Stimulated activated naive CD4-positive, alpha-beta T cell (primary cell): Measurements from ENCODE around the gene SH2D4B.
A peak's percentile ranks its signal among the peaks of the same experiment; 100 is the strongest.
"Not testable (repeated sequence)": the region's sequence is repeated elsewhere in the genome, so short reads cannot be mapped to it uniquely, and the experiment has no call there.

ENCODE experiments used
- DNase-seq, 6 experiments: peaks; one replicate each; lab custom pipeline; 2025; lab: John Stamatoyannopoulos, UW

Gene SH2D4B

GRCh38 chr10:80526218-80526617 is 11.5 kb upstream of the SH2D4B start:
- peak in 3 of 6 experiments; percentile 22 to 59 (median 41) for DNase-seq

GRCh38 chr10:80526742-80527141 is 11.0 kb upstream of the SH2D4B start:
- peak in 1 of 6 experiments; percentile 48 for DNase-seq

- DNase-seq, result no peak
Measured at GRCh38 chr10:80528185-80528700, 9.5 kb upstream of the SH2D4B start.

DNA sequence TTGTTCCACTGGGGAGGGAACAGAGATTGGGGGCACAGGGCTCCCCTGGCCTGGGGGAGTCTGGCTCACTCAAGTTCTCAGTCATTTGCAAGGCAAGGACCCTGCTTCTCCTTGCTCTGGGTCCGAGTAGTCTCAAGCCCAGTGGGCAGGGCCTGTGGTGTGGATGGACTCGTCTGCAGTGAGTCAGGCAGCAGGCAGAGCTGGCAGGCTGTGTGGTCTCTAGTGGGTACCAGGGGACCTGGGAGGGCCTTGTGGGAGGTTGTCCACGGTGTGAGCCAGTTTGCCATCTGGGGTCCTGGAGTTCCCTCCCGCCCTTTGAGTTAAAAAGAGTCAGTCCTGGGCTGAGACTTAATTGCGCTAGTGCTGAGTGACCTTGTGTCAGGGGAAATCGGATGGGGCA is 8.8 kb upstream of the SH2D4B start:
- no peak for DNase-seq

DNA sequence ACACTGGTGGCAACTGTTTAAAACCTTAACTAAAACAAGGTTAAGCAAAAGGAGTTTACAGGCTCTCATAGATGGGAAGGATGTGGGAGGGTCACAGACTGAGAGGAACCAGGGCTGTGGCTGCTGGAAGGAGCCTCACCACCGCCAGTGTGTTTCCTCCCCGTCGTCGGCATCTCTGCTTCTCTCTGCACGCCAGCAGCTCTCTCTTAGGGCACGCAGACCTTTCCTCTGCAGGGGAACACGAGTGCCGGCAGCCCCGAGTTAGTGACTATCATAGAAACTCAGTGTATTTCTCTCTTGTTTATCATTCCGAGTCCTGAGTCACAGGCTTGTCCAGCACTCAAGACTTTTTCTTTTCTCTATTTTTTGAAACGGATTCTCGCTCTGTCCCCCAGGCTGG is 8.1 kb upstream of the SH2D4B start:
- peak in 4 of 6 experiments; percentile 22 to 69 (median 66) for DNase-seq

DNA sequence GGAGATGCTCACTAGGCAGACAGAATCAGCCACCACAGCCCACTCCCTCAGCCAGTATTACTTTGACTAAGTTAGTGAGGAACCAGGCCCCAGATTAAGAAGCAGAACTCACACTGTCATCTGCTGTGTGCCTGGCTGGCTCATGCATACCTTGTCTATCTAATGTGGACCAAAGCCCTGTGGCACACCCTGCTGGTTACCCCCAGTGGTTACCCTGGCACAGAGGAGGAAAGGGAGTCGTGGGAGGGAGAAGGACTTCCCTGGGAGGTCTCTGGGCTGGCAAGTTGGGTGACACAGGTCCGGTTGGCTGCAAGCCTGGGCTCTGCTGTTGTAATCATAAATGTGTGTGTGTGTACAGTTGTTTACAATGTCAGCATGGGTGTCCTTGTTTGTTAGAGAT is 7.5 kb upstream of the SH2D4B start:
- DNase-seq, result peak in 5 of 6 experiments; percentile 14 to 40 (median 27)

- no peak for DNase-seq
Measured at GRCh38 chr10:80530816-80531215, 6.9 kb upstream of the SH2D4B start.

GRCh38 chr10:80532571-80532970 is 5.1 kb upstream of the SH2D4B start:
- DNase-seq, result no peak

DNA sequence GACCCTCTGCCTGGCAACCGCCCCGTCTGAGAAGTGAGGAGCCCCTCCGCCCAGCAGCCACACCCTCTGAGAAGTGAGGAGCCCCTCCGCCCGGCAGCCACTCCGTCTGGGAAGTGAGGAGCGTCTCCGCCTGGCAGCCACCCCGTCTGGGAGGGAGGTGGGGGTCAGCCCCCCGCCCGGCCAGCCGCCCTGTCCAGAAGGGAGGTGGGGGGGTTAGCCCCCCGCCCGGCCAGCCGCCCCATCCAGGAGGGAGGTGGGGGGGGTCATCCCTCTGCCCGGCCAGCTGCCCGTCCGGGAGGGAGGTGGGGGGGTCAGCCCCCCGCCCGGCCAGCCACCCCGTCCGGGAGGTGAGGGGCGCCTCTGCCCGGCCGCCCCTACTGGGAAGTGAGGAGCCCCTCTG is 3.6 kb upstream of the SH2D4B start:
- not testable (repeated sequence) for DNase-seq

- not testable (repeated sequence) for DNase-seq
Measured at GRCh38 chr10:80534646-80535045, 3.1 kb upstream of the SH2D4B start.

DNA sequence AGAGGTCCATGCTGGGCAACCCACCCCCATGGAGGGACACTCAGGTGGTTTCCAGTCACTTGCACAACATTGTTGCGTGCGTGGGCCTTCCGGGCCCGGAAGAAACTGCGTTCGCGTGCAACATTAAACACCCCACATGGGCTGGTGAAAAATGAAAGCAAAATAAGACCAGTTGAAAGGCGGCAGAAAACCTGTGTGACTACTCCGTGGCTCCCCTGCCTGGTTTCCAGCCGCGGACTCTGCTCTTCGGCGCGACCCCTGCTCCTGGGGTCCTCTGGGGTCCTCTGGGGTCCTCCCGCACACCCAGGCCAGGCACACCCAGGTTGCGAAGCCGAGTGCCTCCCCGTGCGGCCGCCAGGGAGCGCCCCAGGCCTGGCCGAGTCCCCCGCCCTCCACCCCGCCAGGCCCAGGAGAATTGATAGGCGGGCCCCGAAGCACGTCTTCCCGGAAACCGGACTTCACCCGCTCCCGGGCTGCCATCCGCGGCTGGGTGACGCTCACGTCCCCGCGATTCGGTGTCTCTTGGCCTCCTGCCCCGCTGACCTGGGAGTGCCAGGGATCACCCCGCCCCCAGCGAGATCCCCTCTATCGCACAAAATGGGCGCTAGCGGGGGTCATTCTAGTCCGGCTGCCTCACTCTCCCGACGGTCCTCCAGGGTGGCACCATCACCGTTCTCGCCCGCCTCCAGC is 1.9 kb upstream of the SH2D4B start:
- peak; percentile 51 to 89 (median 76) for DNase-seq

DNA sequence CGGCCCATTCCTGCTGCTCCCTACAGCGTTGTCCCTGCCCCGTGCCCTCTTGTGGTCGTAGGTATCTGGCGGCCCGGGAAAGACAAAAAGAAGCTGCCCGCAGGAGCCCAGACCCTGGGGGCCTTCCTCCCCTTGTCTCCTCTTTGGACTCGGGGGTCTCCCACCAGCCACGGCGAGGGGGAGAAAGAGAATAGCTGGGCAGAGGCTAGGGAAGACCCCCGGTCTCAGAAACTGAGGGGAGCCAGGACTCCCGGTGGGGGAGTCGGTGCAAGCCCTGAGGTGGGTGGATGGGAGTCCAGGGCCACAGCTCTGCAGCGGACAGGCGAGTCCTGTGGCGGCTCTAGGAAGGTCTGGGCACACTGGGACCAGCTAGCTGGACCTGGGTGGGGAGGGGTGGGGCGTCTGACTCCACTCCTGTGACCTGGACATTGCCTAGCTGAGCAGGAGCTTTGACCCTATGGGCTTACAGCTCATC is 1.3 kb upstream of the SH2D4B start:
- DNase-seq, result no peak

DNA sequence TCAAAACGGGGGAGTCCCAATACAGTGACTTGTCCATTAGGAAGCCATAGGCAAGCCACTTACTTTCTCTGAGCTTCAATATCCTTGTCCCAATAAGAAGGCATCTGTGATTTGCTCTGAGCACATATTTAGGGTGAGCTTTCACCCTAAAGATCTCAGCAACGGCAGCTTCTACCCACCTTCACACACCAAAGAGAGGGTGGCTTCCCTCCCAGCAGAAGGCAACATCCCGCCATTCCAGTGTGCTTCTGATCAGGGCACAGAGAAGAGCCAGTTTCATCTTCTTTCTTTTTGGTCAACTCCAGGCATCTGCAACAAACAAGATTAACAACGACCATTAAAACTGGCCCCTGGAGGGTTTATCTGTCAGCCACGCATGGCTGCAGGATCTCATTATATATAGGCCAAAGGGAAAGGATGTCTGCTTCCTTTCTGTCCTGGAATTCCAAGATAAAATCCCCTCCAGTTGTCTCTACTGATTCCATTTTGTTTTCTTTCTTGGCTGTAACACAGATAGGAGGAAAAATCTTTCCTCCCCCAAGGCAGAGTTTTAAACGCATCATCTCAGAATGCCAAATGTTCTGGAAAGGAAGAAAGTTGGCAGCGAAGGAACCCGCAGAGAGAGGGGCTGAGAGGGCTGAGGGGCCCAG is 491 bp upstream of the SH2D4B start:
- DNase-seq, result no peak

DNA sequence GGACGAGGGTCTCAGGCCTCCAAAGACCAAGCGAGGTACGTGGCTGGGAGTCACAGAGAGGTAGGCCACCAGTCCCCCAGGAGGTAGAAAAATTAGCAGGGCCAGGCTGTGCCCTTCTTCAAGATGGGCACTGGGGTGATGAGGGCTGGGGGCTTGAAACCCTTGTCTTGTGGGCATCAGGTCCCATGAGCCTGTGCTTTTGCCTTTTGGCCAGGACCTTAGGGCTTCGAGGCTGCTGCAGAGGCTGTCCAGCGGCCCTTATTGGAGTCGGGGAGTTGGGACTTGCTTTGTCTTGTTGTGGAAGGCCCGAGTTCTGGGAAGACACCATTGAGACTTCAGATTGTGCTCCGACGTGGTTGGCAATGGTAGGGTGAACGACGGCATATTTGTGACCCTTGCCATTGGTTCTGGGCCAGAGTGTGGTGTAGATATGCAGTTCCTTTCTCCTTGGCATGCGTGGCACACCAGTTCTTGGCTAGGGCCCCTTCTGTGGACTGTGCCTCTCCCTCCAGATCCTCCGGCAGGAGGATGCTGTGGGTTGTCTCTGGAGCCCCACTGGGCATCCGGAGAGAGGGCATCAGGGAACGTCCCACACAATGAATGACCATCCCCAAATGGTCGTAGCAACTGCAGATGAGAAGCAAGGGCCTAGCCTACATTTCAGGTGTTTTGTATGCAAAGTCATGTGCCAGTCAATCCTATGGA is 931 bp downstream of the SH2D4B start:
- no peak for DNase-seq

- no peak for DNase-seq
Measured at GRCh38 chr10:80539421-80540031, 1.8 kb downstream of the SH2D4B start.

GRCh38 chr10:80540136-80540535 is 2.4 kb downstream of the SH2D4B start:
- no peak for DNase-seq

DNA sequence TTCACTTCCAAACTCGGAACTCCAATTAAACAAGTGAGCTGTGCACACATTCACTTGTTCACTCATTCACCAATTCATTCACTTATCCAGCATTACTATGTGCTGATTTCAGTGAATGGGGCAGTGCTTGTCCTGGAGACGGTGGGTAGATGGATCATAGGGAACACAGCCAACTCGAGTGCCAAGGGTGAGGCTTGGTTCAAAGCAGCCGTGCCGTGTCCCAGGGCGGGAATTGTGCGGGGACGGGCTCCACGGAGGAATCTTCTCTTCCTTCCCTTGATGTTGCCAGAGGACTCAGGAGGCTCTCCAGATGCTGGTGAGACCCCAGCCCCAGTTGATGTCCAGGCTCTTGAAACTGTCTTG is 2.9 kb downstream of the SH2D4B start:
- DNase-seq, result no peak

DNA sequence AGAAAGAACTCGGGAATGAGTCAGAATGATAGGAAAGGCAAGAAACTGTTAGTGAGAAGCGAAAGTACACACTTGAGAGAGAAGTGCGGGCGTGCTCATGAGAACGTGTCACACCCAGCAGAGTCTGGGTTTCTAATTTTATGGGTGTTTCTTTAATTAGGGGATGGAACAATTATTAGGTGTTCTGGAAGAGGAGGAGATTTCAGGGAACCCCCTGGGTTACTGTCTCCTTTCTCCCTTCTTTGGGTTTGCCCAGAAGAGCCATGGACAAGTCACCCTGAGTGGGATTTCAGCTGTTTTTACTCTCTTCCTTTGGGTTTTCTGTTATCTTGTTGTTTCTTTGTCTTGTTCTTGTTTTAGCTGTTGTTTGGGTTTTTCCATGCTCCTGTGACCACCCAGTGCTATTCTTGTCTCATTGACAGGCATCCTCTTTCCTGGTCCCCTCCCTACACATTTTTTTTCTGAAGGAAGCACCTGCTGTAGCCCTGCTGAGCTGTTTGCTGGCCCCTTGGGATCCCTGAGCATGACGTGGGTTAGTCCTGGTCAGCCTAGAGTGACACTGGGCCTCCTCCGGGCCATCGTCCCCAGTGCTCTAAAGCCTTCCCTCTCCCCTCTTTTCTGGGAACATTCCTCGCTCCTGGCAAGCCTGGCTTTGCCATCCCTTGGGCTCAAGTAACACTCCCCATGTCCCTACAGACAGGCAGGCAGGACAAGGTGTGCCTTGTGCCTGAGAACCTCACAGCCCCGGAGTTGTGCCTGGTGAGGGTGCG is 3.5 kb downstream of the SH2D4B start:
- DNase-seq, result no peak

- no peak for DNase-seq
Measured at GRCh38 chr10:80542053-80542452, 4.4 kb downstream of the SH2D4B start.

- no peak for DNase-seq
Measured at GRCh38 chr10:80542652-80543318, 5.1 kb downstream of the SH2D4B start.

GRCh38 chr10:80543319-80543672 is 5.6 kb downstream of the SH2D4B start:
- not testable (repeated sequence) for DNase-seq
